ENCODE results near the gene OSTC. TPM values are rescaled to one million over a fixed set of nuclear protein-coding genes. Genes with fewer than 3 reads are reported as not detected.

OSTC gene
- total RNA-seq, 1 experiment from 2014 or later, result 175 TPM

DNA sequence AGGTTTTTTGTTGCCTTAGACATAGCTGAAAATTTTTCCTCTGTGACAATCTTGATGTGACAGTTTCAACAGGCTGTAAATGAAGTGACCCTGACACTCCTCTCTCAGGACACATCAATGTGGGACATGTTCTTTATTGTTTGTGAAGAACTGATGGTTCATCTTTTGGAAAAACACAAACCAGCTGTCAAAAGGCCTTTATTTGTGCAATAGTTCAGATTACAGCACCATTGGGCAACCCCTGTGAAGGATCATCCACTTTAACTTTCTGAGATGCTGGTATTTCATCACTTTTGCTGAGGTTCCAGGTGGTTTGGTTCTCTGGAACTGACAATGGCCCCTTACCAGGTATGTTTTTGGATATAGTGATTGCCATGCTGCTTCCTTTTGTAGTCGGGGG, 40.3 kb downstream of the OSTC start:
- intact Hi-C loops (cut with micrococcal nuclease), result no loop called here
- Mint-ChIP-seq H3K27me3 (ENCODE audit: insufficient read depth, unreplicated experiment) (no peaks in the 10 kb centered on the region), H3K4me3 (ENCODE audit: unreplicated experiment) (no peak overlapping the region), H3K27ac (ENCODE audit: low read depth, unreplicated experiment) (no peak overlapping the region), H3K36me3 (ENCODE audit: insufficient read depth, unreplicated experiment) (no peaks in the 10 kb centered on the region), H3K9me3 (ENCODE audit: unreplicated experiment) (no peaks in the 10 kb centered on the region), H3K4me1 (ENCODE audit: insufficient read depth, unreplicated experiment) (peaks cover 4% of the 10 kb centered on the region)
- ChIA-PET CTCF (interaction anchor here (1.2 kb wide), 1 partner anchor 609 kb away, joined by 4 read pairs; no protein-coding TSS in a partner anchor), POLR2A (no interaction called here)
- DNase-seq (ENCODE audit: unreplicated experiment), result peak; percentile 47
- no TSS peak for BruUV-seq (replicated peaks)
- TF ChIP-seq, protein P1, sequence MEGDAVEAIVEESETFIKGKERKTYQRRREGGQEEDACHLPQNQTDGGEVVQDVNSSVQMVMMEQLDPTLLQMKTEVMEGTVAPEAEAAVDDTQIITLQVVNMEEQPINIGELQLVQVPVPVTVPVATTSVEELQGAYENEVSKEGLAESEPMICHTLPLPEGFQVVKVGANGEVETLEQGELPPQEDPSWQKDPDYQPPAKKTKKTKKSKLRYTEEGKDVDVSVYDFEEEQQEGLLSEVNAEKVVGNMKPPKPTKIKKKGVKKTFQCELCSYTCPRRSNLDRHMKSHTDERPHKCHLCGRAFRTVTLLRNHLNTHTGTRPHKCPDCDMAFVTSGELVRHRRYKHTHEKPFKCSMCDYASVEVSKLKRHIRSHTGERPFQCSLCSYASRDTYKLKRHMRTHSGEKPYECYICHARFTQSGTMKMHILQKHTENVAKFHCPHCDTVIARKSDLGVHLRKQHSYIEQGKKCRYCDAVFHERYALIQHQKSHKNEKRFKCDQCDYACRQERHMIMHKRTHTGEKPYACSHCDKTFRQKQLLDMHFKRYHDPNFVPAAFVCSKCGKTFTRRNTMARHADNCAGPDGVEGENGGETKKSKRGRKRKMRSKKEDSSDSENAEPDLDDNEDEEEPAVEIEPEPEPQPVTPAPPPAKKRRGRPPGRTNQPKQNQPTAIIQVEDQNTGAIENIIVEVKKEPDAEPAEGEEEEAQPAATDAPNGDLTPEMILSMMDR (IDR thresholded peaks at IDR 0.05; ENCODE audit: unreplicated experiment), result no peak

DNA sequence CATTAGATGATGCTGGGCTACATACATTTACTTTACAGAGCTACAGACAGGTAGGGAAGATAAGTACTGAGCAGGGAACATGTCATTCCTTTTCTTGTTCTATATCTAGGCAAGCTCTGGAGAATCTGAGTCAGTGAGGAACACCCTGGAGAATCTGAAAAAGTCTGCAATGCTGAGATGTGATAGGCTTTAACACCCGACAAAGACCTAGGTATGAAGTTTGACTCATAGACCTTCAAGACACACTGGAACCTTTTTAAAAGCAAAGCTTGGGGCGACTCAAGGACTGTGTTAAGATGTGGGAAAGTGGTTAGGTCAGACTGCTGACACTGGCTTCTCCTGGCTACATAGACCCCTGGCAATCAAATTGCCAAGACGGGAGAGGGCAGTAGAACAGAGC, 42.8 kb downstream of the OSTC start:
- no peaks in the 10 kb centered on the region for H3K9me3 Mint-ChIP-seq (ENCODE audit: unreplicated experiment)
- TF ChIP-seq, protein P1 (IDR thresholded peaks at IDR 0.05; ENCODE audit: unreplicated experiment), result no peak
- intact Hi-C loops (cut with micrococcal nuclease), result no loop called here
- CTCF ChIA-PET, result interaction anchor here (1.1 to 1.4 kb wide), 2 partner anchors 9 to 713 kb away, joined by 3 to 5 read pairs; no protein-coding TSS in a partner anchor
- BruUV-seq (replicated peaks), result no TSS peak
- no peaks in the 10 kb centered on the region for H3K36me3 Mint-ChIP-seq (ENCODE audit: insufficient read depth, unreplicated experiment)
- no peak overlapping the region for H3K4me3 Mint-ChIP-seq (ENCODE audit: unreplicated experiment)
- peaks cover 4% of the 10 kb centered on the region for H3K4me1 Mint-ChIP-seq (ENCODE audit: insufficient read depth, unreplicated experiment)
- POLR2A ChIA-PET, result interaction anchor here (0.8 kb wide), 1 partner anchor 68 kb away, joined by 3 read pairs; no protein-coding TSS in a partner anchor
- no peak overlapping the region for H3K27ac Mint-ChIP-seq (ENCODE audit: low read depth, unreplicated experiment)
- no peak for DNase-seq (ENCODE audit: unreplicated experiment)
- H3K27me3 Mint-ChIP-seq (ENCODE audit: insufficient read depth, unreplicated experiment), result no peaks in the 10 kb centered on the region

- POLR2A ChIA-PET, result interaction anchor here (0.8 kb wide), 1 partner anchor 68 kb away, joined by 3 read pairs; no protein-coding TSS in a partner anchor
- TF ChIP-seq, protein P1 (IDR thresholded peaks at IDR 0.05; ENCODE audit: unreplicated experiment), result no peak
- H3K4me3 Mint-ChIP-seq (ENCODE audit: unreplicated experiment), result no peak overlapping the region
- no TSS peak for BruUV-seq (replicated peaks)
- H3K9me3 Mint-ChIP-seq (ENCODE audit: unreplicated experiment), result no peaks in the 10 kb centered on the region
- CTCF ChIA-PET, result interaction anchor here (0.5 to 1.4 kb wide), 5 partner anchors 10 to 790 kb away, joined by 3 to 5 read pairs (median 3); no protein-coding TSS in a partner anchor
- no peaks in the 10 kb centered on the region for H3K27me3 Mint-ChIP-seq (ENCODE audit: insufficient read depth, unreplicated experiment)
- intact Hi-C loops (cut with micrococcal nuclease), result no loop called here
- H3K36me3 Mint-ChIP-seq (ENCODE audit: insufficient read depth, unreplicated experiment), result no peaks in the 10 kb centered on the region
- H3K4me1 Mint-ChIP-seq (ENCODE audit: insufficient read depth, unreplicated experiment), result peaks cover 4% of the 10 kb centered on the region
- DNase-seq (ENCODE audit: unreplicated experiment), result peak; percentile 32
- no peak overlapping the region for H3K27ac Mint-ChIP-seq (ENCODE audit: low read depth, unreplicated experiment)
Measured at GRCh38 chr4:108693819-108694218, 43.4 kb downstream of the OSTC start.

GRCh38 chr4:108694423-108694822, 44.0 kb downstream of the OSTC start:
- H3K36me3 Mint-ChIP-seq (ENCODE audit: insufficient read depth, unreplicated experiment), result no peaks in the 10 kb centered on the region

More at GRCh38 chr4:108694423-108694822, 44.0 kb downstream of the OSTC start:
- no peak for DNase-seq (ENCODE audit: unreplicated experiment)
- Mint-ChIP-seq H3K27ac (ENCODE audit: low read depth, unreplicated experiment) (no peak overlapping the region), H3K4me1 (ENCODE audit: insufficient read depth, unreplicated experiment) (peaks cover 4% of the 10 kb centered on the region), H3K4me3 (ENCODE audit: unreplicated experiment) (no peak overlapping the region), H3K27me3 (ENCODE audit: insufficient read depth, unreplicated experiment) (no peaks in the 10 kb centered on the region), H3K9me3 (ENCODE audit: unreplicated experiment) (no peaks in the 10 kb centered on the region)
- TF ChIP-seq, protein P1 (IDR thresholded peaks at IDR 0.05; ENCODE audit: unreplicated experiment), result no peak
- CTCF ChIA-PET, result interaction anchor here (0.6 to 1.4 kb wide), 6 partner anchors 10 to 712 kb away, joined by 3 to 5 read pairs (median 3); no protein-coding TSS in a partner anchor
- no TSS peak for BruUV-seq (replicated peaks)
- intact Hi-C loops (cut with micrococcal nuclease), result no loop called here
- POLR2A ChIA-PET, result interaction anchor here (0.6 kb wide), 1 partner anchor 65 kb away, joined by 3 read pairs; no protein-coding TSS in a partner anchor

Measured in MCF 10A (cell line).